GM19468 (cell line): ENCODE data around the gene ANKRD11.
"Not testable (repeated sequence)": the region's sequence is repeated elsewhere in the genome, so short reads cannot be mapped to it uniquely, and the experiment has no call there.

Experiments
- ATAC-seq: cut with Tn5 transposase; IDR thresholded peaks from one replicate; pipeline ENCODE4 v1.9.1; 2021; ENCODE audit warnings: mild to moderate bottlenecking, moderate library complexity, moderate number of reproducible peaks; ENCODE audit not compliant: unreplicated experiment; ENCODE audit errors: extremely low read depth

The ANKRD11 gene

GRCh38 chr16:89261691-89262563 lies 228.4 kb downstream of the ANKRD11 start:
- no peak for ATAC-seq

GRCh38 chr16:89259901-89260300 lies 230.5 kb downstream of the ANKRD11 start:
- not testable (repeated sequence) for ATAC-seq

- ATAC-seq = no peak
Observed at GRCh38 chr16:89257757-89258465, 232.4 kb downstream of the ANKRD11 start.

- no peak for ATAC-seq
Observed at GRCh38 chr16:89257281-89257731, 233.1 kb downstream of the ANKRD11 start.

GRCh38 chr16:89256651-89257254 lies 233.6 kb downstream of the ANKRD11 start:
- no peak for ATAC-seq

GRCh38 chr16:89253548-89254287 lies 236.6 kb downstream of the ANKRD11 start:
- no peak for ATAC-seq

- ATAC-seq = no peak
Observed at GRCh38 chr16:89248196-89248982, 242.0 kb downstream of the ANKRD11 start.

GRCh38 chr16:89247734-89248075 lies 242.7 kb downstream of the ANKRD11 start:
- not testable (repeated sequence) for ATAC-seq

GRCh38 chr16:89246903-89247733 lies 243.2 kb downstream of the ANKRD11 start:
- ATAC-seq = no peak

- no peak for ATAC-seq
Observed at GRCh38 chr16:89246383-89246902, 243.9 kb downstream of the ANKRD11 start.

GRCh38 chr16:89244754-89245153 lies 245.6 kb downstream of the ANKRD11 start:
- ATAC-seq = no peak

- not testable (repeated sequence) for ATAC-seq
Observed at GRCh38 chr16:89244264-89244663, 246.1 kb downstream of the ANKRD11 start.

- ATAC-seq = no peak
Observed at GRCh38 chr16:89243664-89244063, 246.7 kb downstream of the ANKRD11 start.

- ATAC-seq = no peak
Observed at GRCh38 chr16:89242795-89243200, 247.6 kb downstream of the ANKRD11 start.

- ATAC-seq = no peak
Observed at GRCh38 chr16:89241187-89242007, 249.0 kb downstream of the ANKRD11 start.

GRCh38 chr16:89237733-89238132 lies 252.6 kb downstream of the ANKRD11 start:
- ATAC-seq = no peak

GRCh38 chr16:89233678-89234490 lies 256.5 kb downstream of the ANKRD11 start:
- no peak for ATAC-seq
